SK-N-MC (cell line): ENCODE data around the gene CHN2.

Experiments used
- DNase-seq: peaks from one replicate; pipeline ENCODE4 v3.0.0-alpha.2; 2011; ENCODE audit warnings: low read depth, low spot score
- H3K27ac ChIP-seq: fragments of 200-600 bp; sonication (generic); 2 replicates; pipeline ENCODE4 v1.5.1; 2016; ENCODE audit warnings: mixed run types
- H3K36me3 ChIP-seq: fragments of 200-600 bp; sonication (generic); 2 replicates; pipeline ENCODE4 v1.6.1; 2017; ENCODE audit warnings: antibody characterized with exemption, low read length, mixed read lengths; ENCODE audit not compliant: insufficient read depth
- H3K4me3 ChIP-seq: fragments of 200-600 bp; sonication (generic); 2 replicates; pipeline ENCODE4 v1.5.1; 2016
- H3K9ac ChIP-seq: fragments of 200-600 bp; sonication (generic); 2 replicates; pipeline ENCODE4 v1.8.0; 2017; ENCODE audit warnings: mixed run types, mixed read lengths; ENCODE audit not compliant: insufficient read length
- H3K9me3 ChIP-seq: fragments of 200-600 bp; sonication (generic); 2 replicates; pipeline ENCODE4 v1.6.1; 2017; ENCODE audit warnings: low read depth, mild to moderate bottlenecking, antibody characterized with exemption, low read length, moderate library complexity, mixed read lengths
- EZH2 ChIP-seq: fragments of 200-600 bp; sonication (generic); IDR thresholded peaks from one replicate; pipeline ENCODE4 v1.6.1; 2017; ENCODE audit warnings: antibody characterized with exemption
- FOXP2 ChIP-seq: optimal IDR thresholded peaks from 2 replicates; pipeline ENCODE3; 2011; ENCODE audit warnings: mild to moderate bottlenecking, moderate library complexity; ENCODE audit not compliant: insufficient read depth; ENCODE audit errors: extremely low read length, control extremely low read depth
- POLR2AphosphoS5 ChIP-seq: IDR thresholded peaks from 2 replicates; pipeline ENCODE4 v1.6.1; 2012; ENCODE audit warnings: mild to moderate bottlenecking, low read depth, low read length, borderline replicate concordance

Gene CHN2

GRCh38 chr7:29327455-29327854 is 132.9 kb downstream of the CHN2 start:
- peak; percentile 35 for DNase-seq
- H3K27ac ChIP-seq = peak overlapping the region; percentile 33; the same call in 1 of the 2 replicates
- H3K4me3 ChIP-seq = no peak overlapping the region
- H3K36me3 ChIP-seq = no peaks in the 10 kb centered on the region
- no peak overlapping the region for H3K9ac ChIP-seq
- no peak for TF ChIP-seq EZH2
- no peak for TF ChIP-seq POLR2AphosphoS5
- no peak for TF ChIP-seq FOXP2
- no peaks in the 10 kb centered on the region for H3K9me3 ChIP-seq

GRCh38 chr7:29328045-29328444 is 133.5 kb downstream of the CHN2 start:
- H3K9me3 ChIP-seq = no peaks in the 10 kb centered on the region
- no peak overlapping the region for H3K9ac ChIP-seq
- DNase-seq = no peak
- TF ChIP-seq POLR2AphosphoS5 (no peak), EZH2 (no peak), FOXP2 (no peak)
- no peak overlapping the region for H3K4me3 ChIP-seq
- no peaks in the 10 kb centered on the region for H3K36me3 ChIP-seq
- H3K27ac ChIP-seq = peak overlapping the region; percentile 33; the same call in 1 of the 2 replicates

- no peak overlapping the region for H3K4me3 ChIP-seq
- no peaks in the 10 kb centered on the region for H3K36me3 ChIP-seq
- no peak overlapping the region for H3K9ac ChIP-seq
- 0 out of 2 replicates have a peak overlapping the region, but pooled peaks have one; percentile 2 for H3K27ac ChIP-seq
- no peak for DNase-seq
- TF ChIP-seq FOXP2 (no peak), POLR2AphosphoS5 (no peak), EZH2 (no peak)
- H3K9me3 ChIP-seq = no peaks in the 10 kb centered on the region
Observed at GRCh38 chr7:29328811-29329210, 134.2 kb downstream of the CHN2 start.

- Histone ChIP-seq H3K36me3 (no peaks in the 10 kb centered on the region), H3K9ac (peak overlapping the region; percentile 48), H3K9me3 (no peaks in the 10 kb centered on the region), H3K27ac (peak overlapping the region; percentile 58), H3K4me3 (no peak overlapping the region)
- no peak for DNase-seq
- TF ChIP-seq POLR2AphosphoS5 = no peak
- TF ChIP-seq FOXP2 = no peak
- TF ChIP-seq EZH2 = no peak
Observed at GRCh38 chr7:29329686-29330085, 135.1 kb downstream of the CHN2 start.

- no peak overlapping the region for H3K4me3 ChIP-seq
- no peaks in the 10 kb centered on the region for H3K9me3 ChIP-seq
- no peaks in the 10 kb centered on the region for H3K36me3 ChIP-seq
- no peak for TF ChIP-seq FOXP2
- TF ChIP-seq POLR2AphosphoS5 = no peak
- no peak for TF ChIP-seq EZH2
- no peak overlapping the region for H3K9ac ChIP-seq
- no peak for DNase-seq
- H3K27ac ChIP-seq = no peak overlapping the region; the same call in 1 of the 2 replicates
Observed at GRCh38 chr7:29330136-29330535, 135.6 kb downstream of the CHN2 start.

- Histone ChIP-seq H3K36me3 (no peaks in the 10 kb centered on the region), H3K4me3 (no peak overlapping the region), H3K9ac (no peak overlapping the region), H3K27ac (no peak overlapping the region), H3K9me3 (no peaks in the 10 kb centered on the region)
- no peak for TF ChIP-seq EZH2
- TF ChIP-seq POLR2AphosphoS5 = no peak
- DNase-seq = no peak
Observed at GRCh38 chr7:29331163-29331562, 136.6 kb downstream of the CHN2 start.

- no peak overlapping the region for H3K4me3 ChIP-seq
- DNase-seq = no peak
- H3K36me3 ChIP-seq = no peaks in the 10 kb centered on the region
- no peaks in the 10 kb centered on the region for H3K9me3 ChIP-seq
- H3K27ac ChIP-seq = no peak overlapping the region
- TF ChIP-seq POLR2AphosphoS5 = no peak
- TF ChIP-seq EZH2 = no peak
- TF ChIP-seq FOXP2 = no peak
- no peak overlapping the region for H3K9ac ChIP-seq
Observed at GRCh38 chr7:29332042-29332811, 137.7 kb downstream of the CHN2 start.

- no peaks in the 10 kb centered on the region for H3K36me3 ChIP-seq
- H3K4me3 ChIP-seq = no peak overlapping the region
- no peak for TF ChIP-seq POLR2AphosphoS5
- TF ChIP-seq EZH2 = no peak
- TF ChIP-seq FOXP2 = no peak
- no peak overlapping the region for H3K9ac ChIP-seq
- H3K27ac ChIP-seq = no peak overlapping the region
- H3K9me3 ChIP-seq = no peaks in the 10 kb centered on the region
- no peak for DNase-seq
Observed at GRCh38 chr7:29332875-29333855, 138.6 kb downstream of the CHN2 start.
